ENCODE data around the gene FCN2. TPM values are rescaled to one million over a fixed set of nuclear protein-coding genes. Genes with fewer than 3 reads are reported as not detected.

FCN2 gene
- total RNA-seq, 2 donors from 2014 or later, result not detected

- H3K27ac ChIP-seq, result no peak overlapping the region
- peaks cover 0 to 13% of the 10 kb centered on the region in 2 donors for H3K9me3 ChIP-seq
Observed at GRCh38 chr9:134918646-134919045, 38.0 kb downstream of the FCN2 start.

GRCh38 chr9:134919303-134919702, 38.7 kb downstream of the FCN2 start:
- Histone ChIP-seq H3K4me3 (no peak overlapping the region), H3K36me3 (no peaks in the 10 kb centered on the region), H3K27me3 (no peaks in the 10 kb centered on the region), H3K9me3 (peaks cover 0 to 13% of the 10 kb centered on the region in 2 donors), H3K4me1 (no peaks in the 10 kb centered on the region), H3K27ac (no peak overlapping the region)
- TF ChIP-seq CTCF (IDR thresholded peaks at IDR 0.05), result no peak
- no peak for DNase-seq (ENCODE audit: low spot score)

More at GRCh38 chr9:134918646-134919045, 38.0 kb downstream of the FCN2 start:
- Histone ChIP-seq H3K4me1 (no peaks in the 10 kb centered on the region), H3K4me3 (no peak overlapping the region), H3K27me3 (no peaks in the 10 kb centered on the region), H3K36me3 (no peaks in the 10 kb centered on the region)
- TF ChIP-seq CTCF (IDR thresholded peaks at IDR 0.05), result no peak
- DNase-seq (ENCODE audit: low spot score), result no peak

- H3K27ac ChIP-seq, result no peak overlapping the region
- no peak for DNase-seq (ENCODE audit: low spot score)
- H3K4me1 ChIP-seq, result no peaks in the 10 kb centered on the region
- H3K36me3 ChIP-seq, result no peaks in the 10 kb centered on the region
- H3K4me3 ChIP-seq, result no peak overlapping the region
- no peak for TF ChIP-seq CTCF (IDR thresholded peaks at IDR 0.05)
- peaks cover 0 to 13% of the 10 kb centered on the region in 2 donors for H3K9me3 ChIP-seq
- H3K27me3 ChIP-seq, result no peaks in the 10 kb centered on the region
Observed at GRCh38 chr9:134922066-134922931, 41.7 kb downstream of the FCN2 start.

GRCh38 chr9:134922932-134923240, 42.3 kb downstream of the FCN2 start:
- no peak for DNase-seq (ENCODE audit: low spot score)
- no peaks in the 10 kb centered on the region for H3K27me3 ChIP-seq
- no peaks in the 10 kb centered on the region for H3K36me3 ChIP-seq
- H3K9me3 ChIP-seq, result peaks cover 0 to 13% of the 10 kb centered on the region in 2 donors
- no peaks in the 10 kb centered on the region for H3K4me1 ChIP-seq
- H3K4me3 ChIP-seq, result no peak overlapping the region
- H3K27ac ChIP-seq, result no peak overlapping the region
- no peak for TF ChIP-seq CTCF (IDR thresholded peaks at IDR 0.05)

GRCh38 chr9:134923466-134923865, 42.9 kb downstream of the FCN2 start:
- Histone ChIP-seq H3K27me3 (no peaks in the 10 kb centered on the region), H3K36me3 (no peaks in the 10 kb centered on the region), H3K4me3 (no peak overlapping the region), H3K4me1 (no peaks in the 10 kb centered on the region), H3K27ac (no peak overlapping the region), H3K9me3 (peaks cover 0 to 13% of the 10 kb centered on the region in 2 donors)
- no peak for DNase-seq (ENCODE audit: low spot score)
- no peak for TF ChIP-seq CTCF (IDR thresholded peaks at IDR 0.05)

Measured in right atrium auricular region (tissue), 2 donors.